Fibroblast of skin of left biceps (primary cell): ENCODE results near the gene CENPN.

Experiments
- DNase-seq, 2 experiments: peaks; one replicate each; pipeline ENCODE4 v3.0.0-alpha.2; 2013; ENCODE audit warnings: low read depth in 2 of 2

CENPN gene

GRCh38 chr16:81029930-81030604, 23.1 kb downstream of the CENPN start:
- no peak for DNase-seq

- DNase-seq, result peak; percentile 63
Measured at GRCh38 chr16:81035398-81035974, 28.5 kb downstream of the CENPN start, which contains the start of gene ATMIN. TSS of gene ATMIN (plus strand) at chr16:81035842. CDS start at chr16:81035871, 29 bp downstream.

DNA sequence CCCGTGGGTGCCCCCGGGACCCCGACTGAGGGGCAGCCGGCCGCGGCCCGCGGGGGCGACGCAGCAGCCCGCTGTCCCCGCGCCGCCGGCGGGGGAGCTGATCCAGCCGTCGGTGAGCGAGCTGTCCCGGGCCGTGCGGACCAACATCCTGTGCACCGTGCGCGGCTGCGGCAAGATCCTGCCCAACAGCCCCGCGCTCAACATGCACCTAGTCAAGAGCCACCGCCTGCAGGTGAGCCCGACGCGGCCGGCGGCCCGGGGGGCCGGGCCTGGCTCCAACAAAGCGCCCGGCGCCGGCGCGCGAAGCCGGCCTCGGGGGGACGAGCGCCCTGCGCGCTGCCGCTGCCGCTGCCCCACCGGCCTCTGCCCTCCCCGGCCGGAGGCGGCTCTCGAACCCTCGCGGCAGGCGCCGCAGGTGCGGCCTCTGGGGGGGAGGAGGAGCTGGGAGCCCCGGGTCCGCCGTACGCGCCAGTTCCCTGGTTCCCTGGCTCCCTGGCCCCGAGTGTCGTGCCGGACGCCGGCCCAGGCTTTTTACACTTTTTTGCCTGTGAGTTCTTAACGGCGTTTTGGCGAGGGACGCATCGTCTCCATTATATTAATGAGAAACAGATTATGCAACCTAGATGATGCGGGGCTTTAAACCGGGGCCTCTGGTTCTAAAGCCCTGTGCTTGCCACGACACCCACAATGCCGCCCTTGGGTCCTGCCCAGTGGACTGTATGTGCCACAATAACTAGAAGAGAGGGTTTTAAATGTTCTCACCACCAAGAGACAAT, 29.1 kb downstream of the CENPN start:
- no peak for DNase-seq

- DNase-seq, result no peak
Measured at GRCh38 chr16:81036751-81037350, 29.8 kb downstream of the CENPN start.

GRCh38 chr16:81040131-81040530, 33.1 kb downstream of the CENPN start:
- DNase-seq, result no peak

DNA sequence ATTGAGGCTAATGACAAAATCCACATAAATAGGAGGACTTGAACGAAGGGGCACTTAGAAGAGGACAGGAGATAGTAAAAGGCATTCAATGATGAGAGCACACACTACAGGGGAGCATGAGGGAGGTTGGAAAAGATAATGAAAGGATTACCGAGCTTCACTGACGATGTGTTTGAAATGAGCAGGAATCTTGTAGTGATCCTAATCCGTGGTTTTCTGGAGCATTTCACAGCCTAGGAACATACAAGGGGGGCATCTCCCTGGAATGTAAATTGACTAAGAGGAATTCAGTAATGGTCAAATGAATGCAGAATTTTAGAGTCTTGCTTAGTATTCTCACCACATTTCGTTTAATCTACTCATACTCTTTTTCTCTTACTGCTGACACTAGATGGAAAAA, 33.8 kb downstream of the CENPN start:
- DNase-seq, result peak; percentile 23 to 29

DNA sequence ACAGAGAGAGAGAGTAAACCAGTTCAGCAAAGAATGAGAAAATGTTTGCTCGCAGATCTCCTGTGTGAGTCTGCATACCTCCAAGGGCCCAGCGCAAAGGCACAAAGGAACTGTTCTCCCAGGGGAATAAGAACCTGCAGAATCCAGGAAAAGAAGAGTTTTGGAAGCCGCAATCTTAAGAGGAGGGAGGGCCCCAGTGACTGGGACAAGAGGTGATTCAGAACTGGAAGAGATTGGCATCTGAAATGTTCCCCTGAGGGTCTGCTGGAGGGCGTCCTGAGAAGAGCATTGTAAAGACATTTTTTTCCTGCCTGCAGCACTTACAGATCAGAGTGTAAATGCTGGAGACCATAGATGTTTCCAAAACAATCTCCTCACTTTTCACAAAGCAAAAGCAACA, 34.7 kb downstream of the CENPN start:
- DNase-seq, result no peak

GRCh38 chr16:81042821-81043220, 35.8 kb downstream of the CENPN start:
- no peak for DNase-seq

GRCh38 chr16:81053761-81054160, 46.7 kb downstream of the CENPN start:
- DNase-seq, result no peak

DNA sequence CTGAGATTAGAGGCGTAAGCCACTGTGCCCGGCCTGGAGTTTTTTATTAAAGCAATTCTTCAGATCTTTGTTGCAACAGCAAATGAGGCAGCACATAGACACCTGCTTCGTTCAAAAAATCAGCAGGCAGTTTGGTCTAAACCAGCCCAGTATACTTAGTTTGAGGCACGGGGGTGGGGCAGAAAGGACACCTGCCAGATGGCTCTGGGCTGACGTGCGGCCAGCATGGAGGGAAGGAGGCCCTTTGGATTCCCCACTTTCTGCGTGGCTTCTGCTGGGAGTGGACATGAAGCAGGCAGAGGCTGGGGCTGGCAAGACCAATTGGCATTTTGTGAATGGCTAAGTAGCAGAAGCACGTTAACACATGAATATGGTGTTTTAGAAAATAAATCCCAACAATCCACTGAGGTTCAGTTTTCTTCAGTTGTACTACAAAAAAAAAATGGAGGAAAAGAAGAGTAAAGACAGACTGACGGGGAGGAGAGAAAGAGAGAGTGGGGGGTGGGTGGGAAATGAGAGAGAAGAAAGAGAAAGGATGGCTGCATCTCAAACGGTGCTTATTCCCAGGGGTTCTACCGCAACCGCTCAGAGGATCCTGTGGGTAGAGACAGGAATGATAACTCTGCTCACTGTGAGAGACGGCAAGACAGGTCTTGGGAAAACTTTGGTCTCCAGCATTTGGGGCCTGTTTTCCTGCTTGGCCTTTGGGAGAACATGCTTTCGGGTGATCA, 53.7 kb downstream of the CENPN start:
- no peak for DNase-seq

GRCh38 chr16:81061307-81061640, 54.3 kb downstream of the CENPN start:
- DNase-seq, result no peak

DNA sequence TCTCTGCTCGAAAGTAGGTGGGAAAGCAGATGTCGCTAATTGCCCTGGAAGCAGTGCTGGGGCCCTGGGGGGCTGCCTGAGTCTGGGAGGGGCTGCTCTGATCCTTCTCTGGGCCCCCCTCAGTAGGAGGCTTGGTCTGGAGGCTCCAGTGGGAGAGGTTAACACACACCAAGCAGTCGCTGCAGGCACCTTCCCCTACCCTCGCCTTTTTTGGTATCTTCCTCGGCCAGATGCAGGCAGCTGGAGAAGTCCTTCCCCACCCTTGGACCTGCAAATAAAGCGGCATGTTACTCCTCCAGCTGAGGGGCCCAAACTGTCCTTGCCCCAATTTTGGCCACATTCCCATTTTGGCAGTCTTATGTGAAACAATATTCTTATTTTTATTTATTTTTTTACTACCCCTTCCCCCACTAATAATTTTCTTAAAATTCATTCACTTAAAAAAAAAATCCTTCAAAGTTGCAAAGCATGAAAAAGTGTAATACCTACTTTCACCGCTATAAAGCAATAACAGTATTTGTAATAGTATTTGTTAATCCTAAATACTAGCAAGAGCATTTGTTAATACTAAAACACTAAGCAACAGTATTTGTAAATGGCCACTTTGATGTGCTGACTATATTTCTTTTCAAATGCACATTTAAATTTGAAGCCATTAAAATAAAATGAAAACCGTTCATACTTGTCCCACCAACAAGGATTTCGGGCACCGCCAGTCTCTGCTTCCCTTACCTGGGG, 55.0 kb downstream of the CENPN start:
- DNase-seq, result no peak

DNA sequence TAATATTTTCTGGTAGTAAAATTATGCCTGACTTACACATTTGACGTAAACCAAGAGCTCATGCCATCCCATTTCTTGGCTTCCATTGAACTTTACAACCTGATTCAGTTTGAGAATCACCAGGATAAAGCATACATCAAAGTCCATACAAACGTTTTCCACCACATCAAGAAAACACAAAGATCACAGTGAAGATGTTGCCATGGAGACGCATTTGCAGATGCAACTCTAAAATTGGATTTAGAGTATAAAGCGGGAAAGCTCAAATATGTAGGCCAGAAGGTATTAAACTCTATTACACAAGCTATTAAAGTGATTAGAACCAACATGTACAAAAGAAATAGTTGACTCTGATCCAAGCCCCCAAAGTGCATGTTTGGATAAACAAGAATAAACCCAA, 59.7 kb downstream of the CENPN start:
- DNase-seq, result no peak

- DNase-seq, result no peak
Measured at GRCh38 chr16:81067166-81067565, 60.2 kb downstream of the CENPN start.

GRCh38 chr16:81069063-81069462, 62.0 kb downstream of the CENPN start:
- no peak for DNase-seq

GRCh38 chr16:81070979-81071378, 64.0 kb downstream of the CENPN start:
- DNase-seq, result no peak

GRCh38 chr16:81071805-81072204, 64.8 kb downstream of the CENPN start:
- DNase-seq, result no peak

- DNase-seq, result no peak
Measured at GRCh38 chr16:81073560-81074330, 66.7 kb downstream of the CENPN start.

- DNase-seq, result peak; percentile 37 to 55
Measured at GRCh38 chr16:81076566-81077075, 69.6 kb downstream of the CENPN start.
